Measurements from ENCODE around the gene LRP1. TPM values are rescaled to one million over a fixed set of nuclear protein-coding genes. Genes with fewer than 3 reads are reported as not detected.

Gene LRP1
- total and polyA plus RNA-seq, 2 experiments from 2014 or later: 26.6 to 145 TPM

GRCh38 chr12:57089271-57090245 is 38.7 kb upstream of the LRP1 start:
- H4K20me1 ChIP-seq (replicated peaks; ENCODE audit: insufficient read depth): no peaks in the 10 kb centered on the region; the same call in 1 of the 2 replicates
- Mint-ChIP-seq H3K9me3 (no peaks in the 10 kb centered on the region), H3K27ac (peak overlapping the region; percentile 37; the same call in 1 of the 2 replicates), H3K4me1 (peaks cover 52% of the 10 kb centered on the region), H3K36me3 (ENCODE audit: low read depth) (peaks cover 34% of the 10 kb centered on the region), H3K27me3 (ENCODE audit: insufficient read depth, low read depth, poor library complexity) (peaks cover 32% of the 10 kb centered on the region), H3K4me3 (peak overlapping the region; percentile 93)
- ATAC-seq: peak; percentile 0; the same call in 2 of the 3 replicates
- H3F3A ChIP-seq (replicated peaks; ENCODE audit: low read depth): peaks cover 17% of the 10 kb centered on the region
- peak overlapping the region; percentile 96 for H3K4me2 ChIP-seq
- TF ChIP-seq STAT1 (IDR thresholded peaks at IDR 0.05; ENCODE audit: unreplicated experiment) (no peak), REST (IDR thresholded peaks at IDR 0.05; ENCODE audit: unreplicated experiment) (no peak), ZNF331 (CRISPR knock-in tag; IDR thresholded peaks at IDR 0.05; ENCODE audit: low read depth) (no peak), POLR2AphosphoS5 (IDR thresholded peaks at IDR 0.05; ENCODE audit: low read depth) (no peak), EZH2phosphoT487 (IDR thresholded peaks at IDR 0.05; ENCODE audit: unreplicated experiment) (no peak), JUNB (IDR thresholded peaks at IDR 0.05; ENCODE audit: unreplicated experiment) (no peak), CREB1 (CRISPR knock-in tag; IDR thresholded peaks at IDR 0.05; ENCODE audit: low read depth) (no peak), ZNF114 (CRISPR knock-in tag; IDR thresholded peaks at IDR 0.05) (no peak)
- no peaks in the 10 kb centered on the region for H3K9me2 ChIP-seq (ENCODE audit: insufficient read depth)
- H3K36me3 ChIP-seq (ENCODE audit: insufficient read depth): no peaks in the 10 kb centered on the region
- H3K27me3 ChIP-seq (ENCODE audit: insufficient read depth): no peaks in the 10 kb centered on the region
- peaks cover 8% of the 10 kb centered on the region; the same call in 1 of the 2 replicates for H3K79me2 ChIP-seq (replicated peaks; ENCODE audit: insufficient read depth)
- DNase-seq (ENCODE audit: low spot score): peak; percentile 49
- peak overlapping the region; percentile 88 for H3K4me3 ChIP-seq
- no peak overlapping the region for H2AFZ ChIP-seq
- H3K27ac ChIP-seq (ENCODE audit: low read depth): no peak overlapping the region
- peaks cover 26% of the 10 kb centered on the region for H3K4me1 ChIP-seq (ENCODE audit: insufficient read depth)

- Mint-ChIP-seq H3K27me3 (ENCODE audit: insufficient read depth, low read depth, poor library complexity) (peaks cover 37% of the 10 kb centered on the region), H3K36me3 (ENCODE audit: low read depth) (peaks cover 44% of the 10 kb centered on the region), H3K9me3 (no peaks in the 10 kb centered on the region), H3K27ac (no peak overlapping the region), H3K4me1 (peaks cover 56% of the 10 kb centered on the region), H3K4me3 (peak overlapping the region; percentile 93)
- Histone ChIP-seq H3K79me2 (replicated peaks; ENCODE audit: insufficient read depth) (peaks cover 8% of the 10 kb centered on the region; the same call in 1 of the 2 replicates), H2AFZ (no peak overlapping the region), H3K9me2 (ENCODE audit: insufficient read depth) (no peaks in the 10 kb centered on the region), H3K4me3 (peak overlapping the region; percentile 88), H3K4me1 (ENCODE audit: insufficient read depth) (peaks cover 31% of the 10 kb centered on the region), H3K27me3 (ENCODE audit: insufficient read depth) (no peaks in the 10 kb centered on the region), H4K20me1 (replicated peaks; ENCODE audit: insufficient read depth) (no peaks in the 10 kb centered on the region; the same call in 1 of the 2 replicates), H3F3A (replicated peaks; ENCODE audit: low read depth) (peaks cover 19% of the 10 kb centered on the region), H3K4me2 (0 out of 2 replicates have a peak overlapping the region, but pooled peaks have one; percentile 96), H3K27ac (ENCODE audit: low read depth) (no peak overlapping the region), H3K36me3 (ENCODE audit: insufficient read depth) (no peaks in the 10 kb centered on the region)
- no peak for ATAC-seq
- no peak for DNase-seq (ENCODE audit: low spot score)
- no peak for TF ChIP-seq EZH2 (IDR thresholded peaks at IDR 0.05; ENCODE audit: low read depth, unreplicated experiment)
These were observed 37.8 kb upstream of the LRP1 start for GRCh38 chr12:57090490-57090889.
